ENCODE data around the gene FOXM1.

The FOXM1 gene

DNA sequence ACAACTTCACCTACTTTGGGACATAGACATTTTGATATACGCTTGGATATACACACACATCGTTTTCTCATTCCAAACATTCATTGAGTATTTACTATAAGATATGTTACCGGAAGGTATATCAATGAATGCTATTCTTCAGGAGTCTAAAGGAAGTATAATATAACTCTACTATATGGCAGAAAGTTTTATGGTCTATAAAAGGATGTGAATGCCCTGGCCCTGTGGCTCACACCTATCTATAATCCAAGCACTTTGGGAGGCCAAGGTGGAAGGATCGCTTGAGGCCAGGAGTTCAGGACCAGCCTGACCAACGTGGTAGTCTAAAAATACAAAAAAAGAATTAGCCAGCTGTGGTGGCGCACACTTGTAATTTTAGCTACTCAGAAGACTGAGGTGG, 47.7 kb downstream of the FOXM1 start:
- TF ChIP-seq ESRRG (CRISPR knock-in tag; IDR thresholded peaks at IDR 0.05) = no peak

DNA sequence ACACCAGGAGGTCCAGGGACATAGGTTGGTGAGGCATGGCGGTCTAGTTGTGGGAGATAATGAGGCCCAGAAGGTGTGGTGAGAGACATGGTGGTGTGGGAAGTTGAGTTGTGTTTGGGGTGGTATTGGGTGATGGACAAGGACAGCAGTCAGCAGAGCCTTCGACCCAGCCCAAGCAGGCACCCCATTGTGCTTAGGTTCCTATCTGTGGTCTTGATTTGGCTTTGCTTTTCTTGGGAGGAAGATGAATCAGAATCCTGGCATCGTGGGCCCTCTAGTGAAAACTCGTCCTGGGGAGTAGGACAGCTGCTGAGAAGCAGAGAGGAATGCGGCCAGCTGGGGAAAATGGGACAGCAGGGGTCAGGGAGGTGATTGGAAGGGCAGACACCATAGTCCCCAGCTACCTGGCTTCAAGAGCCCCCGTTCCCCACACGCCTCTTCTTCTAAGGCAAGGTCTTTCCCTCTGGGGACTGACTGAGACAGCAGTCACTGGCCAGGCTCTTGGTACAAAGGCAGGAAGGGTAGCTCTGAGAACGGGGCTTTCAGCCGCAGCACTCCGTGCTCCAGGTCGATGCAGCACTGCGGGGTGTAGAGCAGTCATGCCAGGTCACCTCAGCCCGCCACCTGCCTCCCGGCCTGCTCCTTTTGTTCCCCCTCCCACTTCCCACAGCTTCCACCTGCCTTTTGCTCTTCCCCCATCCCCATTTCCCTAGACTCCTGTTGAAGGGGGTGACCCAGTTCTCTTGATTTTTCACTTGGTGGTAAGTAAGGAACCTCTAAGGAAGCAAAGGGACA, 50.1 kb downstream of the FOXM1 start:
- no peak for ATAC-seq
- no peak for TF ChIP-seq ZFP3 (CRISPR knock-in tag; IDR thresholded peaks at IDR 0.05)

More for the DNA sequence above, 47.7 kb downstream of the FOXM1 start:
- no peak for ATAC-seq

DNA sequence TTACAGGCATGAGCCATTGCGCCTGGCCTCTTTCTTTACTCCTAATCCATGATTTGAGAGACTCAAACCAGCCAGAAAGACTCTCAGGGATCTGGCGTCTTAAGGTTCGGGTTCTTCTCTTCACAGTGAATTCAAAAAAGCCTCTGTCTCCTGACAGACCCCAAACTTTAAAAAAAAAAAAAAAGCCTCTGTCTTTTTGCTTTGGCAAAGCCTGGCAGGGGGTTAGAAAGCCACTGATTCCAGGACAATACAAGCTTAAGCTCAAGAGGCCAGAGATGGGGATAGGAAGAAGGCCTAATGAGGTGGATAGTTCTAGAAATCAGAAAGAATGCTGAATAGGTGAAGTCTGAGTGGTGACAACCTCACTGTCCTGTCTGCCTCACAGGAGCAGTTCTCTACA, 50.9 kb downstream of the FOXM1 start:
- ATAC-seq = no peak
- TF ChIP-seq ZNF70 (CRISPR knock-in tag; IDR thresholded peaks at IDR 0.05) (no peak), PPARA (CRISPR knock-in tag; IDR thresholded peaks at IDR 0.05; ENCODE audit: borderline replicate concordance) (no peak), CSDC2 (CRISPR knock-in tag; IDR thresholded peaks at IDR 0.05) (no peak), ZFP3 (CRISPR knock-in tag; IDR thresholded peaks at IDR 0.05) (no peak), OSR1 (CRISPR knock-in tag; IDR thresholded peaks at IDR 0.05) (no peak), ZNF565 (CRISPR knock-in tag; conservative IDR thresholded peaks at IDR 0.05; ENCODE audit: low read depth) (no peak), GLIS3 (CRISPR knock-in tag; IDR thresholded peaks at IDR 0.05) (no peak), ESRRG (CRISPR knock-in tag; IDR thresholded peaks at IDR 0.05) (no peak), ZFP30 (CRISPR knock-in tag; IDR thresholded peaks at IDR 0.05) (no peak)
- TF ChIP-seq, protein P1, sequence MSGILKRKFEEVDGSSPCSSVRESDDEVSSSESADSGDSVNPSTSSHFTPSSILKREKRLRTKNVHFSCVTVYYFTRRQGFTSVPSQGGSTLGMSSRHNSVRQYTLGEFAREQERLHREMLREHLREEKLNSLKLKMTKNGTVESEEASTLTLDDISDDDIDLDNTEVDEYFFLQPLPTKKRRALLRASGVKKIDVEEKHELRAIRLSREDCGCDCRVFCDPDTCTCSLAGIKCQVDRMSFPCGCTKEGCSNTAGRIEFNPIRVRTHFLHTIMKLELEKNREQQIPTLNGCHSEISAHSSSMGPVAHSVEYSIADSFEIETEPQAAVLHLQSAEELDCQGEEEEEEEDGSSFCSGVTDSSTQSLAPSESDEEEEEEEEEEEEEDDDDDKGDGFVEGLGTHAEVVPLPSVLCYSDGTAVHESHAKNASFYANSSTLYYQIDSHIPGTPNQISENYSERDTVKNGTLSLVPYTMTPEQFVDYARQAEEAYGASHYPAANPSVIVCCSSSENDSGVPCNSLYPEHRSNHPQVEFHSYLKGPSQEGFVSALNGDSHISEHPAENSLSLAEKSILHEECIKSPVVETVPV (CRISPR knock-in tag; IDR thresholded peaks at IDR 0.05) = no peak
- TF ChIP-seq, protein P2, sequence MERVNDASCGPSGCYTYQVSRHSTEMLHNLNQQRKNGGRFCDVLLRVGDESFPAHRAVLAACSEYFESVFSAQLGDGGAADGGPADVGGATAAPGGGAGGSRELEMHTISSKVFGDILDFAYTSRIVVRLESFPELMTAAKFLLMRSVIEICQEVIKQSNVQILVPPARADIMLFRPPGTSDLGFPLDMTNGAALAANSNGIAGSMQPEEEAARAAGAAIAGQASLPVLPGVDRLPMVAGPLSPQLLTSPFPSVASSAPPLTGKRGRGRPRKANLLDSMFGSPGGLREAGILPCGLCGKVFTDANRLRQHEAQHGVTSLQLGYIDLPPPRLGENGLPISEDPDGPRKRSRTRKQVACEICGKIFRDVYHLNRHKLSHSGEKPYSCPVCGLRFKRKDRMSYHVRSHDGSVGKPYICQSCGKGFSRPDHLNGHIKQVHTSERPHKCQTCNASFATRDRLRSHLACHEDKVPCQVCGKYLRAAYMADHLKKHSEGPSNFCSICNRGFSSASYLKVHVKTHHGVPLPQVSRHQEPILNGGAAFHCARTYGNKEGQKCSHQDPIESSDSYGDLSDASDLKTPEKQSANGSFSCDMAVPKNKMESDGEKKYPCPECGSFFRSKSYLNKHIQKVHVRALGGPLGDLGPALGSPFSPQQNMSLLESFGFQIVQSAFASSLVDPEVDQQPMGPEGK (CRISPR knock-in tag; IDR thresholded peaks at IDR 0.05; ENCODE audit: borderline replicate concordance) = no peak
- TF ChIP-seq, protein P3, sequence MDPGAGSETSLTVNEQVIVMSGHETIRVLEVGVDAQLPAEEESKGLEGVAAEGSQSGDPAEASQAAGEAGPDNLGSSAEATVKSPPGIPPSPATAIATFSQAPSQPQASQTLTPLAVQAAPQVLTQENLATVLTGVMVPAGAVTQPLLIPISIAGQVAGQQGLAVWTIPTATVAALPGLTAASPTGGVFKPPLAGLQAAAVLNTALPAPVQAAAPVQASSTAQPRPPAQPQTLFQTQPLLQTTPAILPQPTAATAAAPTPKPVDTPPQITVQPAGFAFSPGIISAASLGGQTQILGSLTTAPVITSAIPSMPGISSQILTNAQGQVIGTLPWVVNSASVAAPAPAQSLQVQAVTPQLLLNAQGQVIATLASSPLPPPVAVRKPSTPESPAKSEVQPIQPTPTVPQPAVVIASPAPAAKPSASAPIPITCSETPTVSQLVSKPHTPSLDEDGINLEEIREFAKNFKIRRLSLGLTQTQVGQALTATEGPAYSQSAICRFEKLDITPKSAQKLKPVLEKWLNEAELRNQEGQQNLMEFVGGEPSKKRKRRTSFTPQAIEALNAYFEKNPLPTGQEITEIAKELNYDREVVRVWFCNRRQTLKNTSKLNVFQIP (CRISPR knock-in tag; IDR thresholded peaks at IDR 0.05; ENCODE audit: borderline replicate concordance, low read depth) = no peak
- TF ChIP-seq, protein P4, sequence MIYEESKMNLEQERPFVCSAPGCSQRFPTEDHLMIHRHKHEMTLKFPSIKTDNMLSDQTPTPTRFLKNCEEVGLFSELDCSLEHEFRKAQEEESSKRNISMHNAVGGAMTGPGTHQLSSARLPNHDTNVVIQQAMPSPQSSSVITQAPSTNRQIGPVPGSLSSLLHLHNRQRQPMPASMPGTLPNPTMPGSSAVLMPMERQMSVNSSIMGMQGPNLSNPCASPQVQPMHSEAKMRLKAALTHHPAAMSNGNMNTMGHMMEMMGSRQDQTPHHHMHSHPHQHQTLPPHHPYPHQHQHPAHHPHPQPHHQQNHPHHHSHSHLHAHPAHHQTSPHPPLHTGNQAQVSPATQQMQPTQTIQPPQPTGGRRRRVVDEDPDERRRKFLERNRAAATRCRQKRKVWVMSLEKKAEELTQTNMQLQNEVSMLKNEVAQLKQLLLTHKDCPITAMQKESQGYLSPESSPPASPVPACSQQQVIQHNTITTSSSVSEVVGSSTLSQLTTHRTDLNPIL (CRISPR knock-in tag; IDR thresholded peaks at IDR 0.05; ENCODE audit: low read depth) = no peak

DNA sequence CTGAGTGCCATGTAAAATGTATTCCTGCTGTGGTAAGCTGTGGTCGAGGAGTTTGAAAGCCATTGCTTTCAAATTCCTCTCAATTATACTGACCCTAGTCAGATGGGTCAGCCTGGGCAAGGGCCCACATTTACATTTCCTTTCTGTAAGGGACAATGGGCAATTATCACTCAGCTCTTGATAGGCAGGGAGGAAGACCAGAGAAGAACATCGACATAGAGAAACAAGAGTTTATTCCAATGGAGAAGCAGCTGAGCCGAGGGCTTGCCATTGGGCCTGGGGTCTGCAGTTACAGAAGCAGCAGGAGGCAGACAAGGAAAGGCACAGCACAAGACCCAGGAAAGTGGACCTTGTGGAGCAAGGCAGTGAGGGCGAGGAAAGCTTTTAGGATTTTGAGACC, 51.8 kb downstream of the FOXM1 start:
- TF ChIP-seq, protein P4 (CRISPR knock-in tag; IDR thresholded peaks at IDR 0.05; ENCODE audit: low read depth) = no peak
- no peak for TF ChIP-seq ZC3H10 (CRISPR knock-in tag; IDR thresholded peaks at IDR 0.05)
- no peak for TF ChIP-seq ZNF565 (CRISPR knock-in tag; conservative IDR thresholded peaks at IDR 0.05; ENCODE audit: low read depth)
- no peak for TF ChIP-seq PPARA (CRISPR knock-in tag; IDR thresholded peaks at IDR 0.05; ENCODE audit: borderline replicate concordance)
- TF ChIP-seq TCF4 (CRISPR knock-in tag; IDR thresholded peaks at IDR 0.05; ENCODE audit: borderline replicate concordance) = no peak
- no peak for TF ChIP-seq ESRRG (CRISPR knock-in tag; IDR thresholded peaks at IDR 0.05)
- TF ChIP-seq SNAI2 (CRISPR knock-in tag; IDR thresholded peaks at IDR 0.05) = no peak
- TF ChIP-seq, protein P1 (CRISPR knock-in tag; IDR thresholded peaks at IDR 0.05) = no peak
- TF ChIP-seq ZNF70 (CRISPR knock-in tag; IDR thresholded peaks at IDR 0.05) = no peak
- TF ChIP-seq, protein P5, sequence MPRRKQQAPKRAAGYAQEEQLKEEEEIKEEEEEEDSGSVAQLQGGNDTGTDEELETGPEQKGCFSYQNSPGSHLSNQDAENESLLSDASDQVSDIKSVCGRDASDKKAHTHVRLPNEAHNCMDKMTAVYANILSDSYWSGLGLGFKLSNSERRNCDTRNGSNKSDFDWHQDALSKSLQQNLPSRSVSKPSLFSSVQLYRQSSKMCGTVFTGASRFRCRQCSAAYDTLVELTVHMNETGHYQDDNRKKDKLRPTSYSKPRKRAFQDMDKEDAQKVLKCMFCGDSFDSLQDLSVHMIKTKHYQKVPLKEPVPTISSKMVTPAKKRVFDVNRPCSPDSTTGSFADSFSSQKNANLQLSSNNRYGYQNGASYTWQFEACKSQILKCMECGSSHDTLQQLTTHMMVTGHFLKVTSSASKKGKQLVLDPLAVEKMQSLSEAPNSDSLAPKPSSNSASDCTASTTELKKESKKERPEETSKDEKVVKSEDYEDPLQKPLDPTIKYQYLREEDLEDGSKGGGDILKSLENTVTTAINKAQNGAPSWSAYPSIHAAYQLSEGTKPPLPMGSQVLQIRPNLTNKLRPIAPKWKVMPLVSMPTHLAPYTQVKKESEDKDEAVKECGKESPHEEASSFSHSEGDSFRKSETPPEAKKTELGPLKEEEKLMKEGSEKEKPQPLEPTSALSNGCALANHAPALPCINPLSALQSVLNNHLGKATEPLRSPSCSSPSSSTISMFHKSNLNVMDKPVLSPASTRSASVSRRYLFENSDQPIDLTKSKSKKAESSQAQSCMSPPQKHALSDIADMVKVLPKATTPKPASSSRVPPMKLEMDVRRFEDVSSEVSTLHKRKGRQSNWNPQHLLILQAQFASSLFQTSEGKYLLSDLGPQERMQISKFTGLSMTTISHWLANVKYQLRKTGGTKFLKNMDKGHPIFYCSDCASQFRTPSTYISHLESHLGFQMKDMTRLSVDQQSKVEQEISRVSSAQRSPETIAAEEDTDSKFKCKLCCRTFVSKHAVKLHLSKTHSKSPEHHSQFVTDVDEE (CRISPR knock-in tag; IDR thresholded peaks at IDR 0.05) = no peak
- TF ChIP-seq ISL1 (CRISPR knock-in tag; IDR thresholded peaks at IDR 0.05) = no peak
- no peak for ATAC-seq

Data from SK-N-SH treated with all-trans-retinoic acid at 6 μM for 48 hours (cell line).